ENCODE results near the gene CHMP5.

- TF ChIP-seq CTCF (conservative IDR thresholded peaks at IDR 0.05; ENCODE audit: low read depth, low read length) (no peak), EZH2 (IDR thresholded peaks at IDR 0.05; ENCODE audit: borderline replicate concordance, low read depth, low read length, poor library complexity, severe bottlenecking) (no peak)
Observed at GRCh38 chr9:33263131-33264002, 1.5 kb upstream of the CHMP5 start.
